IPS-20b (cell line): ENCODE results near the gene MORC3.
"Not testable (repeated sequence)": the region's sequence is repeated elsewhere in the genome, so short reads cannot be mapped to it uniquely, and the experiment has no call there.

ENCODE experiments used
- H3K27ac ChIP-seq: one replicate; pipeline ENCODE4 v1.5.1; 2013; ENCODE audit warnings: low read length
- H3K27me3 ChIP-seq: 2 replicates; pipeline ENCODE4 v1.6.1; 2013; ENCODE audit warnings: mild to moderate bottlenecking, low read length, inconsistent platforms; ENCODE audit not compliant: insufficient read depth
- H3K36me3 ChIP-seq: 2 replicates; pipeline ENCODE4 v1.6.1; 2013; ENCODE audit warnings: low read depth, mild to moderate bottlenecking, inconsistent platforms, low read length, moderate library complexity; ENCODE audit not compliant: insufficient read depth
- H3K4me1 ChIP-seq: 2 replicates; pipeline ENCODE4 v1.6.1; 2013; ENCODE audit warnings: mild to moderate bottlenecking, control low read depth, inconsistent platforms, low read length, moderate library complexity; ENCODE audit not compliant: insufficient read depth
- H3K4me3 ChIP-seq: 2 replicates; pipeline ENCODE4 v1.5.1; 2013; ENCODE audit warnings: mild to moderate bottlenecking, low read length, inconsistent platforms
- H3K9ac ChIP-seq: 2 replicates; pipeline ENCODE4 v1.6.1; 2013; ENCODE audit warnings: low read depth, mild to moderate bottlenecking, inconsistent platforms, low read length, moderate library complexity
- H3K9me3 ChIP-seq: 2 replicates; pipeline ENCODE4 v1.6.1; 2013; ENCODE audit warnings: mild to moderate bottlenecking, low read depth, low read length, inconsistent platforms; ENCODE audit not compliant: insufficient read depth

Gene MORC3

DNA sequence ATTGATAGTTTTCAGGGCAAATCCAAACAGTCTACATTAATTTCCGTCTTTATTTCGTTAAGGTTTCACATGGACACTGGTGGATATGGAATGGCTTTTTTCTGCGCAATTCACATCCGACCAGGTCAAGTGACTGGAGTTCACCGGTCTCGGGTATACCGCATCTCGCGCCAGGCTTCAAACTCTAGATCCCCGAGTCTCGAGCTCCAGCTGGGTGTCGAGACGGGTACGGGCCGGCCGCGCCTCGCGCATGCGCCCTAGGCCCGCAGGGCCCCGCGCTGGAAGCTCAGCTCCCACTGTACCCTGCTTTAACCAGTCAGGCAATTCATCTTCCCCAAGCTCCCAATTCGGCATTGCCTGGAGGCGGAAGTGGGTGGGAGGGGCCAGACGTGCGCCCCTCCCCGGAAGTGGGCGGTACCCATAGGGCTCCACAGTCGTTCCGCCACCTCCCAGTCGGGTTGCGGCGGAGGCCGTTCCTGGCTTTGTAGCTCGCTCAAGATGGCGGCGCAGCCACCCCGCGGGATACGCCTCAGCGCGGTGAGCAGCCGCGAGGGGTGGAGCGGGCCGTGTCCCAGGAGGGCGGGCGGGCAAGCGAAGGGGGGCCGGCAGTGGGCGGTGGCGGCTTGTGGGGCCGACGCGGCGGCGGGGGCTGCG, at the start of gene MORC3:
TSS of gene MORC3 (plus strand) at position 431 of the 654 bp plus-strand sequence. CDS start at position 499, 68 bp downstream.
- Histone ChIP-seq H3K4me1 (peaks cover 5% of the 10 kb centered on the region; the same call in 1 of the 2 replicates), H3K27me3 (no peaks in the 10 kb centered on the region), H3K9ac (peak within 1 kb of the TSS; percentile 81; the same call in 1 of the 2 replicates), H3K4me3 (peak within 1 kb of the TSS; percentile 92), H3K27ac (peak within 1 kb of the TSS; percentile 11), H3K36me3 (peaks cover 4% of the 10 kb centered on the region; the same call in 1 of the 2 replicates), H3K9me3 (no peaks in the 10 kb centered on the region)

DNA sequence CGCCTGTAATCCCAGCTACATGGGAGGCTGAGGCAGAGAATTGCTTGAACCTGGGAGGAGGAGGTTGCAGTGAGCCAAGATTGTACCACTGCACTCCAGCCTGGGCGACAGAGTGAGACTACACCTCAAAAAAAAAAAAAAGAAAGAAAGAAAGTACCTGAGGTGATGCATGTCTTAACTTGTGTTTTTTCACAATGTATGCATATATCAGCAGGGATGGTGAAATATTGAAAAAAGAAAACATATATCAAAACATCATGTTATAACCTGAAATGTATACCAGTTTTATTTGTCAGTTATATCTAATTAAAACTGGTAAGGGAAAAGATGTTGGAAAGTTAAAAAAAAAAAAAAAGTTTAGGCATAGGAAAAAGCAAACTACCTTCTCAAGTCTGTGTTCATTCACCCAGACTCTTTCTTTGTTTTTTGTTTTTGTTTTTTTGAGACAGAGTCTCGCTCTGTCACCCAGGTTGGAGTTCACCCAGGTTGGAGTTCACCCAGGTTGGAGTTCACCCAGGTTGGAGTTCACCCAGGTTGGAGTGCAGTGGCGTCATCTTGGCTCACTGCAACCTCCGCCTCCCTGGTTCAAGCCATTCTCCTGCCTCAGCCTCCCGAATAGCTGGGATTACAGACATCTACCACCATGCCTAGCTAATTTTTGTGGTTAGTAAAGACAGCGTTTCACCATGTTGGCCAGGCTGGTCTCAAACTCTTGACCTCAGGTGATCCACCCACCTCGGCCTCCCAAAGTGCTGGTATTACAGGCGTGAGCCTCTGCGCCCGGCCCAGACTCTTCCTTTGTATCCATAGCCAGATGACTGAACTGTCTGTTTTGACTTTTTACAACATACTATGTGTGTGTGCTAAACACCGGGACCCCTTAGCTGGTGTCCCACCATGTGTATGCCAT, 49.0 kb upstream of the MORC3 start:
- H3K9me3 ChIP-seq, H3K36me3 ChIP-seq, H3K27ac ChIP-seq, H3K4me1 ChIP-seq, H3K4me3 ChIP-seq, H3K27me3 ChIP-seq, H3K9ac ChIP-seq: not testable (repeated sequence)

DNA sequence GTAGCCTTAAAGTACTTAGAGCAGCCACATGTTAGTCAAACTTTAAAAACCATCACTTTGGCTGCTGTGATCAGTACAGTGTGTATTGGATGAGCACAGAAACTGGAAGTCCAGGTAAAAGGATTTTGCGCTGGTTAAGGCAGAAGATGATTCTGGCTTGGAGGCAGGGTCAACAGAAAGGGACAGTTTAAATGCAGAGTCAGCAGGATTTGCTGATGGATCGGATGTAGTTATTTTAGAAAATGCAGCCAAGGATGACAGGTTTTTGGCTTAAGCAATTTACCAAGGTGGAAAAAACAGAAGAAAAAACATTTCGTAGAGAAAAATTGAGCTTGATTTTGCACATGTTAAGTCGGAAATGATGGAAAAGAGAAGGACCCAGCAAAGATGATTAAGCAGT, 45.9 kb upstream of the MORC3 start:
- H3K4me3 ChIP-seq, result no peak overlapping the region
- 0 out of 2 replicates have a peak, but pooled peaks cover 4% of the 10 kb centered on the region for H3K36me3 ChIP-seq
- H3K4me1 ChIP-seq, result no peaks in the 10 kb centered on the region
- no peak overlapping the region for H3K9ac ChIP-seq
- no peaks in the 10 kb centered on the region for H3K9me3 ChIP-seq
- H3K27ac ChIP-seq, result no peak overlapping the region
- H3K27me3 ChIP-seq, result no peaks in the 10 kb centered on the region

- Histone ChIP-seq H3K9ac (no peak overlapping the region), H3K27me3 (no peaks in the 10 kb centered on the region), H3K36me3 (0 out of 2 replicates have a peak, but pooled peaks cover 4% of the 10 kb centered on the region), H3K4me1 (no peaks in the 10 kb centered on the region), H3K9me3 (no peaks in the 10 kb centered on the region), H3K4me3 (no peak overlapping the region), H3K27ac (no peak overlapping the region)
Observed at GRCh38 chr21:36282568-36283230, 37.3 kb upstream of the MORC3 start.

- not testable (repeated sequence) for H3K27ac ChIP-seq, H3K9ac ChIP-seq, H3K27me3 ChIP-seq, H3K36me3 ChIP-seq, H3K4me3 ChIP-seq, H3K4me1 ChIP-seq, H3K9me3 ChIP-seq
Observed at GRCh38 chr21:36283231-36283622, 36.8 kb upstream of the MORC3 start.

DNA sequence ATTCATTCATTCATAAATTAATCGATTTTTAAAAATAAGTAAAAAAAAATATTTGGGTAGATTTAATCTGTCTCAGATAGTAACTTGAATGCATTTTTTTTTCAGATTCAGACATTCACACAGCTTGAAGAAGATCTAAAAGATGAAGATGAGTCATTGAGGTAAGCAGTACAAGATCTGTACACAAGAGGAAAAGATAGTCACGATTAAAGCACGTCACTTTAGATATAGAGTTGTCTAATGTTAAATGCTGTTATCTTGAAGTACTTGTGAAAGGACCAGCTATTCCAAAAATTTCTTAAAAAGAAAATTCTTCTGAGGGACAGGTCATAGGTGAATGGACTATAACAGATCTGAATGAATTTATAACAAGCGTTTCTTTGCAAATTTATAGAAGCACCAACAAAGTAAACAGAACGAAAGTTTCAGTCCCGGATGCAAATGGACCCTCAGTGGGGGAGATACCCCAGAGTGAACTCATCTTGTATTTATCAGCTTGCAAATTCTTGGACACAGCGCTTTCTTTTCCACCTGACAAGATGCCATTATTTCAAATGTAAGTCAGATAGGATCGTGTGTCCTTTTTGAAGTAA, 31.2 kb upstream of the MORC3 start:
- H3K9ac ChIP-seq, result no peak overlapping the region
- peaks cover 9% of the 10 kb centered on the region for H3K36me3 ChIP-seq
- no peak overlapping the region for H3K27ac ChIP-seq
- H3K27me3 ChIP-seq, result no peaks in the 10 kb centered on the region
- H3K9me3 ChIP-seq, result no peaks in the 10 kb centered on the region
- H3K4me3 ChIP-seq, result no peak overlapping the region
- peaks cover 4% of the 10 kb centered on the region; the same call in 1 of the 2 replicates for H3K4me1 ChIP-seq

GRCh38 chr21:36291509-36291908, 28.5 kb upstream of the MORC3 start:
- H3K4me3 ChIP-seq, result no peak overlapping the region
- no peak overlapping the region for H3K9ac ChIP-seq
- H3K9me3 ChIP-seq, result no peaks in the 10 kb centered on the region
- no peak overlapping the region for H3K27ac ChIP-seq
- H3K27me3 ChIP-seq, result no peaks in the 10 kb centered on the region
- H3K36me3 ChIP-seq, result peaks cover 9% of the 10 kb centered on the region
- peaks cover 4% of the 10 kb centered on the region; the same call in 1 of the 2 replicates for H3K4me1 ChIP-seq

DNA sequence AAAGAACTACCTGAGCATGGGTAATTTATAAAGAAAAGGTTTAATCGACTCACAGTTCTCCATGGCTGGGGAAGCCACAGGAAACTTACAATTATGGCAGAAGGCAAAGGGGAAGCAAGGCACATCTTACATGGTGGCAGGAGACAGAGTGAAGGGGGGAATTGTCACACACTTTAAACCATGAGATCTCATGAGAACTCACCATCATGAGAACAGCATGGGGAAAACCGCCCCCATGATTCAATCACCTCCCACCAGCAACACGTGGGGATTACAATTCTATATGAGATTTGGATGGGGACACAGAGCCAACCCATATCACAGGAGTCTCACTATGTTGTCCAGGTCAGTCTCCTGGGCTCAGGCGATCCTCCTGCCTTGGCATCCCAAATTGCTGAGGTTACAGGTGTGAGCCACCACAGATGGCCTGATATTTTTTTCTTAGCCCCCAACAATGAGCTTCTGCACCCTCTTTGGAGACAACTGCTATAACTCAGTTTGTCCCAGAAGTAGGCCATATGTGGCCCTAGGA, 22.5 kb upstream of the MORC3 start:
- H3K36me3 ChIP-seq, result peaks cover 5% of the 10 kb centered on the region; the same call in 1 of the 2 replicates
- no peak overlapping the region for H3K4me3 ChIP-seq
- no peak overlapping the region for H3K9ac ChIP-seq
- H3K4me1 ChIP-seq, result no peaks in the 10 kb centered on the region
- no peaks in the 10 kb centered on the region for H3K27me3 ChIP-seq
- H3K27ac ChIP-seq, result no peak overlapping the region
- H3K9me3 ChIP-seq, result no peaks in the 10 kb centered on the region

DNA sequence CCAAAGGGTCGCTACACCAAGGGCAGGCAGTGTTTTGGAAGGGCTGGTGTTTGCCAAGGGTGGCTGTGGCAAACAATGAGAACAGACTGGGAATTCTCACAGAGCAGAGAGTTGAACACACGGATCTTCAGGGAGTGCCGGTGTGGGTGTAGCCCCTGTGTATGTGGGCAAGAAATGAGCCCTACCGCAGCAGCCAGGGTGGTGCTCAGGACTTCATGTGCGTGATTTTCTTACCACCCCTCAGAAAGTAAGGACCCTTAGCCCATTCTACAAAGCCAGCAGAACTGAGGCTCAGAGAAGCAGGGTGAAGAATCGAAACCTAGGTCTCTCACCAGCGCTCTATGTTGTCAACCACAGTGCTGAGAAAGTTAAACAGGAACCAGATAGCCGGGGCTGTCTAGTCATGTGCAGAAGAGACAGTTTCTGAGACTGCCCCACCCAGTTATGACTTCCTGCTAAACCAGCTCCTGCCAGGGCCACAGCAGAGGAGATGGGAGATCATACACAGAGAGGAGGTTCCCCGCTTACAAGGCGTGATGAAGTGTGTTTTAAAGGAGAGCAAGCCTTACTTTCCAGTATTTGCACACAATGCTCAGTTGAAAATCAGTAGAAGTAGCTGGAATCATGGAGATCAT, 21.9 kb upstream of the MORC3 start:
- Histone ChIP-seq H3K36me3 (peaks cover 4% of the 10 kb centered on the region; the same call in 1 of the 2 replicates), H3K27ac (no peak overlapping the region), H3K4me1 (no peaks in the 10 kb centered on the region), H3K4me3 (no peak overlapping the region), H3K27me3 (no peaks in the 10 kb centered on the region), H3K9ac (no peak overlapping the region), H3K9me3 (no peaks in the 10 kb centered on the region)

DNA sequence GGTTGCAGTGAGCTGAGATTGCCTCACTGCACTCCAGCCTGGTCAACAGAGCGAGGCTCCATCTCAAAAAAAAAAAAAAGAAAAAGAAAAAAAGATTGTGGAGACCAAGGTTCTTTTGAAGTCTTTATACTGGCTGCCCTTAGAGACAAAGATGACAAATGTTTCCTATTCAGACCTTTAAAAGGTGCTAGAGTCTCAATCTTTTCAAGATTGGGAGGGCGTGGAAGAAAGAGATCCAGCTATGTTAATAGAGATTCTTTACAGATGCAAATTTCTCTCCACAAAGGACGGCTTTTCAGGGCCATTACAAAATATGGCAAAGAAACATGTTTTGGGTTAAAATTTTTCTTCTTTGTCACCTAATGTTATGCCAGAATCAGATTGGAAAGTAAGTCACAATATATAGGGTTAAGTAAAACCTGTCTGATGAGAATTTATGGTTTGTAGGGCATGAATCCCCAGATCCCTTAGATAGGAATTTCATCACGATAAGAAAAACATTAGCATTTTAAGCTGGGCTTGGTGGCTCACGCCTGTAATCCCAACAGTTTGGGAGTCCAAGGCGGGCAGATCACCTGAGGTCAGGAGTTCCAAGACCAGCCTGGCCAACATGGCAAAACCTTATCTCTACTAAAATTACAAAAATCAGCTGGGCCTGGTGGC, 13.0 kb upstream of the MORC3 start:
- Histone ChIP-seq H3K27ac (no peak overlapping the region), H3K4me3 (no peak overlapping the region)

More for the DNA sequence above, 13.0 kb upstream of the MORC3 start:
- H3K36me3 ChIP-seq, result no peaks in the 10 kb centered on the region
- no peaks in the 10 kb centered on the region for H3K4me1 ChIP-seq
- no peak overlapping the region for H3K9ac ChIP-seq
- peaks cover 3% of the 10 kb centered on the region; the same call in 1 of the 2 replicates for H3K9me3 ChIP-seq
- H3K27me3 ChIP-seq, result no peaks in the 10 kb centered on the region
